ENCODE results near the gene UROC1. TPM values are rescaled to one million over a fixed set of nuclear protein-coding genes. Genes with fewer than 3 reads are reported as not detected.

Gene UROC1
- total RNA-seq, 6 experiments from 2014 or later = not detected

DNA sequence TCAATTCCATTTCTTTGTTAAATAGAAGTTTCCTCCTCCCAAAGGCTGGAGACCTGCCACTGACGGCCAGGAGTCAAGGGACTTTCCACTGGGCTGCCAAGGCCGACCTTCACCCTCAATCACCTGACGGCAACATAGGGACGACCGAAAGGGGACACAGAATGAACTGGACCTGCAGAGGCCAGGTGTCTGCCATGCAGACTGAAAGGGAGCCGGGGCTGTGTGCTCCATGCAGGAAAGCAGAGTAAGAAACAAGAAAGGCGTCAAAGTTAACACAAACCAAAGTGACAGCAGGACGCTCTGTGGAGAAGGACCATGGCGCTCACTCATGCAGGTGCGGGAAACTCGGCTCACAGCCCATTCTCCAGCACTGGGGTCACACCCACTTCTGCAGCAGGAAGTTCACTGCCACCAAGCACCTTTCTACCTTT lies 67.9 kb downstream of the UROC1 start:
- no peak overlapping the region for H3K27ac Mint-ChIP-seq
- TF ChIP-seq, protein P1, sequence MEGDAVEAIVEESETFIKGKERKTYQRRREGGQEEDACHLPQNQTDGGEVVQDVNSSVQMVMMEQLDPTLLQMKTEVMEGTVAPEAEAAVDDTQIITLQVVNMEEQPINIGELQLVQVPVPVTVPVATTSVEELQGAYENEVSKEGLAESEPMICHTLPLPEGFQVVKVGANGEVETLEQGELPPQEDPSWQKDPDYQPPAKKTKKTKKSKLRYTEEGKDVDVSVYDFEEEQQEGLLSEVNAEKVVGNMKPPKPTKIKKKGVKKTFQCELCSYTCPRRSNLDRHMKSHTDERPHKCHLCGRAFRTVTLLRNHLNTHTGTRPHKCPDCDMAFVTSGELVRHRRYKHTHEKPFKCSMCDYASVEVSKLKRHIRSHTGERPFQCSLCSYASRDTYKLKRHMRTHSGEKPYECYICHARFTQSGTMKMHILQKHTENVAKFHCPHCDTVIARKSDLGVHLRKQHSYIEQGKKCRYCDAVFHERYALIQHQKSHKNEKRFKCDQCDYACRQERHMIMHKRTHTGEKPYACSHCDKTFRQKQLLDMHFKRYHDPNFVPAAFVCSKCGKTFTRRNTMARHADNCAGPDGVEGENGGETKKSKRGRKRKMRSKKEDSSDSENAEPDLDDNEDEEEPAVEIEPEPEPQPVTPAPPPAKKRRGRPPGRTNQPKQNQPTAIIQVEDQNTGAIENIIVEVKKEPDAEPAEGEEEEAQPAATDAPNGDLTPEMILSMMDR (IDR thresholded peaks at IDR 0.05) = no peak
- no peak overlapping the region for H3K4me3 Mint-ChIP-seq
- H3K9me3 Mint-ChIP-seq = no peaks in the 10 kb centered on the region
- peaks cover 15% of the 10 kb centered on the region for H3K4me1 Mint-ChIP-seq (ENCODE audit: low read depth)
- H3K36me3 Mint-ChIP-seq (ENCODE audit: low read depth) = peaks cover 24% of the 10 kb centered on the region; the same call in 1 of the 2 replicates
- DNase-seq = no peak
- peaks cover 3% of the 10 kb centered on the region; the same call in 1 of the 2 replicates for H3K27me3 Mint-ChIP-seq (ENCODE audit: insufficient read depth)

DNA sequence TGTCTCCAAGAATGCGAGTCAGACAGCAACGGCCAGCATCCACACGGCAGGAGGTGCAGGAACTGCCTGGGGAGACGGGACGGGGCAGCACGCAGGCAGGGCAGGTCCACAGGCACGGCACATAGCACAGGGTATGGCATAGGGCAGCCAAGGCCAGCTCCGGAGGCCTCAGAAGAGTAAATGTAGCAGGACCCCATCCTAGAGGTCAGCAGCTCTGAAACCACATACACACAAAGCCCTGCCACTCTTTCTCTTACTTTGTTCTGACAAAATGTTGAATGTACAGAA lies 68.7 kb downstream of the UROC1 start:
- no peak overlapping the region for H3K4me3 Mint-ChIP-seq
- no peak for DNase-seq
- peaks cover 15% of the 10 kb centered on the region for H3K4me1 Mint-ChIP-seq (ENCODE audit: low read depth)
- H3K36me3 Mint-ChIP-seq (ENCODE audit: low read depth) = peaks cover 21% of the 10 kb centered on the region; the same call in 1 of the 2 replicates
- TF ChIP-seq, protein P1 (IDR thresholded peaks at IDR 0.05) = no peak
- H3K27ac Mint-ChIP-seq = no peak overlapping the region
- peaks cover 3% of the 10 kb centered on the region; the same call in 1 of the 2 replicates for H3K27me3 Mint-ChIP-seq (ENCODE audit: insufficient read depth)
- no peaks in the 10 kb centered on the region for H3K9me3 Mint-ChIP-seq

DNA sequence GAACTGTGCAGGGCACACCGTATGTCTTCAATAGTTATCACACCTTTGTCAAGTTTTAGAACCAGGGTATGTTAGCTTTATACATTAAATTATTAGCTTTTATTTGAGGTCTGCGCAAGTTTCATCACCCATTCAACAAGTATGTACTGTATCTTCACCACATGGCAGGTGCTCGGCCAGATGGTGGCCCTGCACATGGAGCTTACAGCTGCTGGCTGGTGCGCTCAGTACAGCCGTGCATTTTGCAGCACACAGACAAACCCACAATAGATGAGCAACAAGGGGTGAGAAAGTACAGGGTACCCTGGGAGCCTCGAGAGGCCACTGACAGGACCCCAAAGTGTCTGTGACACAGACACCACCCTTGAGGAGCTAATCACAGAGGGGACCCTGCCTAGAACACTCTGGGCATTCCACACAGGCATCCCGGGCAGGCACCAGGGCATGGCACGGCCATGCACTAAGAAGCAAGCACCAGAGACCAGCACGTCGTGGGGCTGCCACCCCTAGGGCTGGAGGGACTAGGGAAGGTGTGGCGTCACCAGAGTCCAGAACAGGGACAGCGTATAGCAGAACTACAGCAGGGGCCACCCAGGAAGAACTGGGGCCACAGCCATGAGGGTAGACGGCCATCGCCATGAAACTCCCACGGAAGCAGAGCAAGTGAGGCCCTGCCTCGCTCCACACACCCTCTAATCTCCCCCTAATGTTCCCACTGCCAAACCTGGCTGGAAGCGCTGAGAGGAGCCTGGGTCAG lies 69.3 kb downstream of the UROC1 start:
- TF ChIP-seq, protein P1 (IDR thresholded peaks at IDR 0.05) = no peak
- peaks cover 15% of the 10 kb centered on the region for H3K4me1 Mint-ChIP-seq (ENCODE audit: low read depth)
- H3K36me3 Mint-ChIP-seq (ENCODE audit: low read depth) = peaks cover 21% of the 10 kb centered on the region; the same call in 1 of the 2 replicates
- H3K4me3 Mint-ChIP-seq = no peak overlapping the region
- no peak overlapping the region for H3K27ac Mint-ChIP-seq
- DNase-seq = no peak
- H3K9me3 Mint-ChIP-seq = no peaks in the 10 kb centered on the region
- peaks cover 3% of the 10 kb centered on the region; the same call in 1 of the 2 replicates for H3K27me3 Mint-ChIP-seq (ENCODE audit: insufficient read depth)

DNA sequence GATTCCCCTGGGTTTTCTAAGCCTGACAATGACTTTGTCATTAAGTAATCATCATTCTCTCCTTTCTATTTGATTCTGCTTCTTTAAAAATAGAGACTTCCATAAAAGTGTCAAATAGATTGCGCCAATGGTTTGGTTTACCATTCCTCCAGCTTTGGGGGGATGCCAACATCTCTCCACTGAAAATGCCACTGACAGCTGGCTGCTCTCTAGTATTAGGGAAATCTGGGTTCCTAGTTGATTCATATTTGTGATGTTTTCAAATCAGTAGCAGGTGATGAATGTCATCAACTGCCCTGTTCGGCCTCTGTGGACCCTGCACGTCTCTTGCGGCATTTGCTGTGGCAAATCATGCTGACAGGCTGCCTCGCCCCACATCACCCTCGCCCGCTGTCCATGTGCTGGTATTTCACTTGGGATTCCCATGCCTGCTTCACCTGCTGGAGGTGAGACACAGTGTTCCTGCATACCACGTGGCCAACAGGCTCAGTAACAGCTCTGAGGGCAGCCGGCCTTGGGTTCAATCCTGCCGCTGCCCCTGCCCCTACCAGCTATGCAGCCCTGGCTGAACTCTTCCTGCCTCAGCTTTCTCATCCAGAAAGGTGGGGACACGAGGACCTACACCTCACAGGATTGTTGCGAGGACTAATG lies 70.0 kb downstream of the UROC1 start:
- peaks cover 15% of the 10 kb centered on the region for H3K4me1 Mint-ChIP-seq (ENCODE audit: low read depth)
- H3K9me3 Mint-ChIP-seq = no peaks in the 10 kb centered on the region
- no peak for DNase-seq
- no peak overlapping the region for H3K4me3 Mint-ChIP-seq
- H3K27me3 Mint-ChIP-seq (ENCODE audit: insufficient read depth) = peaks cover 3% of the 10 kb centered on the region; the same call in 1 of the 2 replicates
- no peak overlapping the region for H3K27ac Mint-ChIP-seq
- TF ChIP-seq, protein P1 (IDR thresholded peaks at IDR 0.05) = no peak
- peaks cover 18% of the 10 kb centered on the region; the same call in 1 of the 2 replicates for H3K36me3 Mint-ChIP-seq (ENCODE audit: low read depth)

DNA sequence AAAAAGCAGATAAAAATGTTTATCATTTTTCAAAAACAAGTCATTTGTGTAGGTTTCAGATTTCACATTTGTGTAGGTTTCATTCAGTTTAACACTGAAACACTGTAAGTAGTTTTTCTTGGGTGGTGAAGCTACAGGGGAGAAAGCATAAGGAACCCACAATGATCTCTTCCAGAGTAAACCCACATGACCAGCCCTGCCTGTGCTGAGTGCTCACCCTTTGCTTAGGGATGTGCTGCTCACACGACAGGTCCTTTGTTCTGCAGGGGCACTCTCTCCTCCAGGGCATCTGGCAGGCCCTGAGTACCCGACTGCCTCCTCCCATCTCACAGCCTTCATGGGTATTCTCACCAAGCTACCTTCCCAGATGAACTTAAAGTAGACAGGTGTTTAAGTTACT lies 70.8 kb downstream of the UROC1 start:
- Mint-ChIP-seq H3K4me1 (ENCODE audit: low read depth) (peaks cover 15% of the 10 kb centered on the region), H3K4me3 (no peak overlapping the region), H3K9me3 (no peaks in the 10 kb centered on the region), H3K27ac (0 out of 2 replicates have a peak overlapping the region, but pooled peaks have one; percentile 3), H3K36me3 (ENCODE audit: low read depth) (peaks cover 12% of the 10 kb centered on the region; the same call in 1 of the 2 replicates), H3K27me3 (ENCODE audit: insufficient read depth) (peaks cover 3% of the 10 kb centered on the region; the same call in 1 of the 2 replicates)
- TF ChIP-seq, protein P1 (IDR thresholded peaks at IDR 0.05) = no peak
- DNase-seq = no peak

Data from HFFc6 (cell line).